HG03378 (cell line): ENCODE results near the gene CACHD1.

Source experiments
- ATAC-seq: cut with Tn5 transposase; IDR thresholded peaks from one replicate; pipeline ENCODE4 v1.9.1; 2021; ENCODE audit warnings: mild to moderate bottlenecking, moderate library complexity; ENCODE audit not compliant: unreplicated experiment

Gene CACHD1

DNA sequence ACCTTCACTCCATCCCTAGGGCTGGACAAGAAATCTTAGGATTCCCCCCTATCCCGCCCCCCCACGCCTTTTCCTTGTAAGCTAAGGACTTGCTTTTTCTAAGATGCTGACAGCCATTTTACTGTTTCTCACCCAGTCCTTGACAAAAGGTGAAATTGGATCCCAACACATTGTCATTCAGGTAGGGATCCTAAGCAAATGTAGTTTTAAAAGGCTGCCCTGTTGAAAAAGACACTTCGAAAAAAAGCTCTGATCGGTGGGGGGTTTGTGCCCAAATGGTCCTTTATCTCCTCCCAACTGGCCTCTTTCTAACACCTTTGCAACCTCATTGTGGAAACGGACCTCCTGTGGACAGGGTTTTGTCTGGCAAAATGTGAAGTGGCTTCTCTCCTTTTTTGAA is 2.9 kb downstream of the CACHD1 start:
- no peak for ATAC-seq

- ATAC-seq: no peak
Measured at GRCh38 chr1:64473367-64473766, 3.4 kb downstream of the CACHD1 start.

- no peak for ATAC-seq
Measured at GRCh38 chr1:64474133-64474532, 4.2 kb downstream of the CACHD1 start.

- ATAC-seq: no peak
Measured at GRCh38 chr1:64474665-64475439, 4.9 kb downstream of the CACHD1 start.

- no peak for ATAC-seq
Measured at GRCh38 chr1:64476251-64476952, 6.5 kb downstream of the CACHD1 start.

- no peak for ATAC-seq
Measured at GRCh38 chr1:64478594-64479470, 8.9 kb downstream of the CACHD1 start.

- ATAC-seq: no peak
Measured at GRCh38 chr1:64479874-64480273, 9.9 kb downstream of the CACHD1 start.

GRCh38 chr1:64480999-64481772 is 11.3 kb downstream of the CACHD1 start:
- ATAC-seq: no peak

DNA sequence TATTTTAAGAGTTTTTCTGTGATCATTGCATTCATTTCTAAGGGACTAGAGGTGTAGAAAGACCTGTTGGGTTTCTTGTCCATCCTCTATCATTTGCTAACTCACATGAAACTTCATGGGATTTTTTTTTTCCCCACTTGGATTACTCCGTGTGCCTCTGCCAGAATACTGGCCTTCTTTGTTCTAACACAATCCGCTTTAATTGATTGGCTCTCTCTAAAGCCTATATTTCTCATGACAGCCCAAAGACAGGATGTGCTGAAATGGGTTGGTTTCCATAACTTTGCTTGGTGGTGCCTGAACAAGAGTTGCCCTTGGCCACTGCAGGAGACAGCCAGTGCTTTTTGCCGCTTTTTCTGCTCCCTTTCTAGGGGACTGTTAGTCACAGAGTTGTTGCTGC is 12.2 kb downstream of the CACHD1 start:
- ATAC-seq: no peak

DNA sequence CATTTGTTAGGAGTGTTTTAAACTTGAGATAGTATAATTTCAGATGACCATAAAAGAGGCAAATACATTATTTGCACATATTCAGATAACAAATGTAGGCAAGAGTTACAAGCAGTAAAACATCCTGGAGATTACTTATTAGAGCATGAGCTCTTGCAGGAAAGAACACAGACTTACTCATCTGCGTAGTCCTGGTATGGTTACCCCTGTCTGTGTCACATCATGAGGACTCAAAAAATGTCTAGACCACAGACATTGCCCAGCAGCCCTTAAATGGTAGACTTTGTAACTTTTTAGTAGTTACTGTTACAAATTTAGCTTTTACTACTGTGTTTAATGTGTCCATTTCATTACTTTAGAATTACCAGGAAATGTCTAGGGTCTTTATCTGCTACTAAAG is 12.8 kb downstream of the CACHD1 start:
- ATAC-seq: no peak

GRCh38 chr1:64483731-64484414 is 13.9 kb downstream of the CACHD1 start:
- ATAC-seq: no peak

GRCh38 chr1:64484651-64485050 is 14.7 kb downstream of the CACHD1 start:
- ATAC-seq: no peak

- no peak for ATAC-seq
Measured at GRCh38 chr1:64486193-64486592, 16.3 kb downstream of the CACHD1 start.

GRCh38 chr1:64487061-64487460 is 17.1 kb downstream of the CACHD1 start:
- ATAC-seq: no peak

DNA sequence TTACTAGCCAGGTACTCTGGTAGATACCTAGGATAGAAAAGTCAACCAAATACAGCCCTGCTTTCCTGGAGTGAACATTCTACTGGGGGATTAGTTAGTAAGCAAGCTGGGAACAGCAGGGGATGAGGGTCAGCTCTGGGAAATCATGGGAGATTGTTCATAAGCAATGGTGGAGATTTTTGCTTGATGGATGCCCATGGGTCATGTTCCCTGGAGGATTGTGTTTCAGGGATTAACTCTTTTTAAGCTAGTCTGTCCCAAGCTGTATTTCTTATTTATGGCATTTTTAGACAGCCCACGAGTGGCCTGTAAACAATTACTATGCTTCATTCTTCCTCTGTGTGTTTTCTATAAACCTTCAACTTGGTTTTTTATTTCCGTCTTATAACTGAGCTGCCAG is 18.9 kb downstream of the CACHD1 start:
- no peak for ATAC-seq

DNA sequence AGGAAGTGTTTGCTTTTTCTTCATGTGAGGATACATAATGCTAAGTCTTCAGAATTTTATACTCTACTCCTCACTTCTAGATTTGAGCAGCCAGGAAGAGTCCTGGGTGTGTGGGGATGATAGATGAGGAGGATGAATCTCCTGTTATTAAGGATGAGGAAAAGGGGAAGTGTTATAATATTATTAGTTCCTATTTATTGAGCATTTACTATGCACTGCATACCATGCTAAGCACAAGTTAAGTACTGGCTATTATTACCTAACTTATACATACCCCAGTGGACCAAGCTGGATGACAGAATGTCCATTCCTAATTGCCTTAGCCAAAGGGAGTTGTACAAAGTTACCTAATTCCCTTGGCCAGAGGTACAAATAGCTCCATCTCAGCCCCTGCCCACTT is 19.8 kb downstream of the CACHD1 start:
- ATAC-seq: no peak

DNA sequence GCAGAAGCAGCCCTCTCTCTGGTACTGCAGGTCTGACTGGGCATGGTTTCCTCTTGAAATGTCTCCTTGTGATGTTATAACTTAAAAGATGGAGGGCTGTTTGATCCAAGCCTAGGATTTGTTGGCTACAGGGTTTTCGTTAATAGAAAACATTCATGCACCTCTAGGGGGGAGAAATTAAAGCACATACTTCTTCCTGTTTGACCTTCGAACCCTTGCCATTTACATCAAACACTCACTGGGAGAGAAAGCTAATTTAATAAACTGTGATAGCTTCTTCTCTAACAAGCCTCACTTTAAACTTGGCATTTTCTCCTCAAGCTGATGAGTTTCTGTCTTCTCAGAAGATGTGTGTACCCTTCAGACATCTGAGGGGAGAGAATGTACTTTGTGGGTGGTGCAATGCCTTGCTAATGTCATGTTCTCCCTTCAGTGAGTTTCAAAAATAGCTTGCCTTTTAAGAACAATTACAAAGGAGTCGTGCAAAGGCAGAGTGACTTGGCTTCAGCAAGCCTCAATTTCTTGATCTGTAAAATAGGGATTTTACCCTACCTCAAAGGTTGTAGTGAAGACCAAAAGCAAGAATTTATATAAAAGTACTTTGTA is 20.4 kb downstream of the CACHD1 start:
- no peak for ATAC-seq

GRCh38 chr1:64492424-64492823 is 22.5 kb downstream of the CACHD1 start:
- ATAC-seq: no peak

GRCh38 chr1:64493831-64494230 is 23.9 kb downstream of the CACHD1 start:
- ATAC-seq: no peak

DNA sequence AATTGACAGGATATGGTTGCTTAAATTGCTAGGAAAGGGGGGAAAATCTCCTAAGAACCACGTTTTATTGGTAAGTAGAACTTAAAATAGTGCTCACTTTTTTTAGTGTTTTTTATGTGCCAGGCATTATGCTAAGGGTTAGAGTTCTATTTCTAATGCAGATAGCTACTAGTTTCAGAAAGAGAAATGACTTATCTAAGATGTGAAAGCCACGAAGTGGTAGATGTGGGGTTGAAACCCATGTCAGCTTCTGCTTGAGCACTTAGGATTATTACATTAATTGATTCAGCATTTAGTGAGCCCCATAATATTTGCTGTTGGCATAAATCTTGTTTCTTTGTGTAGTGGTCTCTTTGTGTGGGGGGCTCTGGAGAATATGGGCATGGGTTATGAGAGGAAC is 24.7 kb downstream of the CACHD1 start:
- no peak for ATAC-seq
